Measurements from ENCODE around the gene SP9. TPM values are rescaled to one million over a fixed set of nuclear protein-coding genes. Genes with fewer than 3 reads are reported as not detected.

Gene SP9
- total and polyA plus RNA-seq, 5 donors: not detected

- ATAC-seq (no peak), DNase-seq (no peak)
- Histone ChIP-seq H3K27me3 (ENCODE audit: control insufficient read depth, insufficient read depth) (peaks cover 5% of the 10 kb centered on the region), H3K4me1 (ENCODE audit: control insufficient read depth, insufficient read depth, low read length) (no peaks in the 10 kb centered on the region), H3K9me3 (ENCODE audit: control insufficient read depth, low read length) (no peaks in the 10 kb centered on the region), H3K27ac (ENCODE audit: low read length) (no peak overlapping the region), H3K4me3 (ENCODE audit: low read length) (no peak overlapping the region)
- 23% methylated on average over 11 of the region's 11 CpGs for WGBS
- intact Hi-C loops (cut with DNase I): no loop called here
Observed at GRCh38 chr2:174334278-174334715, 457 bp upstream of the SP9 start.

- intact Hi-C loops (cut with DNase I): no loop called here
- DNase-seq (peak in 1 of 3 donors; percentile 25), ATAC-seq (no peak)
- H3K9me3 ChIP-seq (ENCODE audit: control insufficient read depth, low read length): no peaks in the 10 kb centered on the region
- H3K4me3 ChIP-seq (ENCODE audit: low read length): peak overlapping the region; percentile 5
- WGBS: 4% methylated on average over 47 of the region's 47 CpGs
- H3K4me1 ChIP-seq (ENCODE audit: control insufficient read depth, insufficient read depth, low read length): no peaks in the 10 kb centered on the region
- H3K27me3 ChIP-seq (ENCODE audit: control insufficient read depth, insufficient read depth): no peaks in the 10 kb centered on the region
- no peak overlapping the region for H3K27ac ChIP-seq (ENCODE audit: low read length)
Observed at GRCh38 chr2:174335254-174335987, 667 bp downstream of the SP9 start.

- intact Hi-C loops (cut with DNase I): no loop called here
Observed at GRCh38 chr2:174335988-174336500, 1.3 kb downstream of the SP9 start.

GRCh38 chr2:174336501-174337336 lies 2.0 kb downstream of the SP9 start:
- H3K4me1 ChIP-seq (ENCODE audit: control insufficient read depth, insufficient read depth, low read length): no peaks in the 10 kb centered on the region
- ATAC-seq: peak; percentile 30 to 48
- H3K27ac ChIP-seq (ENCODE audit: low read length): no peak overlapping the region
- peak in 1 of 3 donors; percentile 53 for DNase-seq
- H3K9me3 ChIP-seq (ENCODE audit: control insufficient read depth, low read length): no peaks in the 10 kb centered on the region
- H3K27me3 ChIP-seq (ENCODE audit: control insufficient read depth, insufficient read depth): no peaks in the 10 kb centered on the region
- H3K4me3 ChIP-seq (ENCODE audit: low read length): peak overlapping the region; percentile 5
- intact Hi-C loops (cut with DNase I): no loop called here
- 2% methylated on average over 102 of the region's 102 CpGs for WGBS

More at GRCh38 chr2:174335988-174336500, 1.3 kb downstream of the SP9 start:
- no peak overlapping the region for H3K27ac ChIP-seq (ENCODE audit: low read length)
- ATAC-seq (no peak), DNase-seq (no peak)
- H3K4me3 ChIP-seq (ENCODE audit: low read length): peak overlapping the region; percentile 5
- H3K4me1 ChIP-seq (ENCODE audit: control insufficient read depth, insufficient read depth, low read length): no peaks in the 10 kb centered on the region
- no peaks in the 10 kb centered on the region for H3K27me3 ChIP-seq (ENCODE audit: control insufficient read depth, insufficient read depth)
- 2% methylated on average over 54 of the region's 54 CpGs for WGBS
- H3K9me3 ChIP-seq (ENCODE audit: control insufficient read depth, low read length): no peaks in the 10 kb centered on the region

- Histone ChIP-seq H3K27me3 (ENCODE audit: control insufficient read depth, insufficient read depth) (no peaks in the 10 kb centered on the region), H3K4me3 (ENCODE audit: low read length) (peak overlapping the region; percentile 5), H3K4me1 (ENCODE audit: control insufficient read depth, insufficient read depth, low read length) (no peaks in the 10 kb centered on the region), H3K9me3 (ENCODE audit: control insufficient read depth, low read length) (no peaks in the 10 kb centered on the region), H3K27ac (ENCODE audit: low read length) (no peak overlapping the region)
- peak in 1 of 3 donors; percentile 37 for DNase-seq
- 3% methylated on average over 74 of the region's 74 CpGs for WGBS
- intact Hi-C loops (cut with DNase I): no loop called here
- no peak for ATAC-seq
Observed at GRCh38 chr2:174337337-174338146, 2.8 kb downstream of the SP9 start.

- Histone ChIP-seq H3K4me1 (ENCODE audit: control insufficient read depth, insufficient read depth, low read length) (no peaks in the 10 kb centered on the region), H3K4me3 (ENCODE audit: low read length) (no peak overlapping the region), H3K27me3 (ENCODE audit: control insufficient read depth, insufficient read depth) (no peaks in the 10 kb centered on the region), H3K27ac (ENCODE audit: low read length) (no peak overlapping the region), H3K9me3 (ENCODE audit: control insufficient read depth, low read length) (no peaks in the 10 kb centered on the region)
- 18% methylated on average over 7 of the region's 7 CpGs for WGBS
- intact Hi-C loops (cut with DNase I): no loop called here
- ATAC-seq (no peak), DNase-seq (no peak)
Observed at GRCh38 chr2:174338147-174338605, 3.4 kb downstream of the SP9 start.

- no peaks in the 10 kb centered on the region for H3K27me3 ChIP-seq (ENCODE audit: control insufficient read depth, insufficient read depth)
- H3K9me3 ChIP-seq (ENCODE audit: control insufficient read depth, low read length): no peaks in the 10 kb centered on the region
- no peak overlapping the region for H3K4me3 ChIP-seq (ENCODE audit: low read length)
- intact Hi-C loops (cut with DNase I): no loop called here
- ATAC-seq: no peak
- DNase-seq: no peak
- no peak overlapping the region for H3K27ac ChIP-seq (ENCODE audit: low read length)
- 17% methylated on average over 17 of the region's 17 CpGs for WGBS
- H3K4me1 ChIP-seq (ENCODE audit: control insufficient read depth, insufficient read depth, low read length): no peaks in the 10 kb centered on the region
Observed at GRCh38 chr2:174338671-174339560, 4.2 kb downstream of the SP9 start.

GRCh38 chr2:174339561-174340399 lies 5.0 kb downstream of the SP9 start:
- H3K27me3 ChIP-seq (ENCODE audit: control insufficient read depth, insufficient read depth): no peaks in the 10 kb centered on the region
- no peak overlapping the region for H3K27ac ChIP-seq (ENCODE audit: low read length)
- H3K9me3 ChIP-seq (ENCODE audit: control insufficient read depth, low read length): no peaks in the 10 kb centered on the region
- 10% methylated on average over 37 of the region's 37 CpGs for WGBS
- peak overlapping the region; percentile 17 for H3K4me3 ChIP-seq (ENCODE audit: low read length)
- intact Hi-C loops (cut with DNase I): loop anchor here (5.0 to 10.0 kb wide), 4 partner anchors 185 to 937 kb away; no protein-coding TSS in a partner anchor
- DNase-seq (peak in 1 of 3 donors; percentile 57), ATAC-seq (no peak)
- no peaks in the 10 kb centered on the region for H3K4me1 ChIP-seq (ENCODE audit: control insufficient read depth, insufficient read depth, low read length)

Measured in right cardiac atrium (tissue), 5 donors.